B cell (primary cell): ENCODE measurements around the gene DIPK1A.

Source experiments
- EZH2 ChIP-seq: IDR thresholded peaks from 2 replicates; pipeline ENCODE4 v1.6.1; 2012; ENCODE audit warnings: borderline replicate concordance, low read depth, mild to moderate bottlenecking, moderate library complexity, low read length; ENCODE audit not compliant: insufficient read depth, poor library complexity, severe bottlenecking
- TF ChIP-seq, protein P1 (sequence below): fragments of 200-600 bp; IDR thresholded peaks from one replicate; pipeline ENCODE4 v1.8.0; 2022; ENCODE audit warnings: antibody characterized with exemption, mild to moderate bottlenecking

GRCh38 chr1:92842082-92843045, 118.9 kb downstream of the DIPK1A start:
- TF ChIP-seq, protein P1, sequence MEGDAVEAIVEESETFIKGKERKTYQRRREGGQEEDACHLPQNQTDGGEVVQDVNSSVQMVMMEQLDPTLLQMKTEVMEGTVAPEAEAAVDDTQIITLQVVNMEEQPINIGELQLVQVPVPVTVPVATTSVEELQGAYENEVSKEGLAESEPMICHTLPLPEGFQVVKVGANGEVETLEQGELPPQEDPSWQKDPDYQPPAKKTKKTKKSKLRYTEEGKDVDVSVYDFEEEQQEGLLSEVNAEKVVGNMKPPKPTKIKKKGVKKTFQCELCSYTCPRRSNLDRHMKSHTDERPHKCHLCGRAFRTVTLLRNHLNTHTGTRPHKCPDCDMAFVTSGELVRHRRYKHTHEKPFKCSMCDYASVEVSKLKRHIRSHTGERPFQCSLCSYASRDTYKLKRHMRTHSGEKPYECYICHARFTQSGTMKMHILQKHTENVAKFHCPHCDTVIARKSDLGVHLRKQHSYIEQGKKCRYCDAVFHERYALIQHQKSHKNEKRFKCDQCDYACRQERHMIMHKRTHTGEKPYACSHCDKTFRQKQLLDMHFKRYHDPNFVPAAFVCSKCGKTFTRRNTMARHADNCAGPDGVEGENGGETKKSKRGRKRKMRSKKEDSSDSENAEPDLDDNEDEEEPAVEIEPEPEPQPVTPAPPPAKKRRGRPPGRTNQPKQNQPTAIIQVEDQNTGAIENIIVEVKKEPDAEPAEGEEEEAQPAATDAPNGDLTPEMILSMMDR: no peak
- TF ChIP-seq EZH2: no peak
